Cardiac muscle cell (in vitro differentiated cells and primary cell): ENCODE measurements around the gene UBE2I. TPM values are rescaled to one million over a fixed set of nuclear protein-coding genes. Genes with fewer than 3 reads are reported as not detected.

Source experiments
- DNase-seq, 2 donors: peaks; one replicate each; pipeline versions ENCODE4 v3.0.0 to v3.0.0-alpha.2; 2010 to 2017; ENCODE audit warnings: low read depth in 1 of 2, low spot score in 1 of 2
- H3K27ac ChIP-seq: fragments of 200-600 bp; sonication (generic); 2 replicates; pipeline ENCODE4 v1.5.1; 2016
- H3K27me3 ChIP-seq: fragments of 200-600 bp; sonication (generic); 2 replicates; pipeline ENCODE4 v1.6.0; 2016; ENCODE audit warnings: control low read depth
- H3K36me3 ChIP-seq: fragments of 200-600 bp; sonication (generic); 2 replicates; pipeline ENCODE4 v1.5.1; 2016; ENCODE audit warnings: control low read depth
- H3K4me1 ChIP-seq: fragments of 200-600 bp; sonication (generic); 2 replicates; pipeline ENCODE4 v1.8.1; 2017; ENCODE audit warnings: low read depth, mild to moderate bottlenecking, mixed run types
- H3K4me3 ChIP-seq: fragments of 200-600 bp; sonication (generic); 2 replicates; pipeline ENCODE4 v1.5.1; 2016; ENCODE audit warnings: mild to moderate bottlenecking
- H3K9me3 ChIP-seq: fragments of 200-600 bp; sonication (generic); 2 replicates; pipeline ENCODE4 v1.5.1; 2017; ENCODE audit warnings: low read depth, mild to moderate bottlenecking, control low read depth
- polyA plus RNA-seq: library from polyadenylated mRNA; unstranded; fragments of >200 nt; fragmentation: Nextera tagmentation; extraction: Ambion mirVana; gene quantifications from 2 replicates; pipeline ENCODE4 v1.2.1, GENCODE V29; 2016
- total RNA-seq: library from RNA; depleted of rRNA; stranded (reverse); fragments of >200 nt; gene quantifications from 2 replicates; pipeline ENCODE4 v1.2.3, GENCODE V29; 2016
- TF ChIP-seq, protein P1 (sequence below): IDR thresholded peaks from 2 replicates; pipeline ENCODE4 v1.5.1; 2012; ENCODE audit warnings: low read depth, mild to moderate bottlenecking, low read length

The UBE2I gene
- total and polyA plus RNA-seq, 2 experiments from 2014 or later = 75.4 to 157 TPM

DNA sequence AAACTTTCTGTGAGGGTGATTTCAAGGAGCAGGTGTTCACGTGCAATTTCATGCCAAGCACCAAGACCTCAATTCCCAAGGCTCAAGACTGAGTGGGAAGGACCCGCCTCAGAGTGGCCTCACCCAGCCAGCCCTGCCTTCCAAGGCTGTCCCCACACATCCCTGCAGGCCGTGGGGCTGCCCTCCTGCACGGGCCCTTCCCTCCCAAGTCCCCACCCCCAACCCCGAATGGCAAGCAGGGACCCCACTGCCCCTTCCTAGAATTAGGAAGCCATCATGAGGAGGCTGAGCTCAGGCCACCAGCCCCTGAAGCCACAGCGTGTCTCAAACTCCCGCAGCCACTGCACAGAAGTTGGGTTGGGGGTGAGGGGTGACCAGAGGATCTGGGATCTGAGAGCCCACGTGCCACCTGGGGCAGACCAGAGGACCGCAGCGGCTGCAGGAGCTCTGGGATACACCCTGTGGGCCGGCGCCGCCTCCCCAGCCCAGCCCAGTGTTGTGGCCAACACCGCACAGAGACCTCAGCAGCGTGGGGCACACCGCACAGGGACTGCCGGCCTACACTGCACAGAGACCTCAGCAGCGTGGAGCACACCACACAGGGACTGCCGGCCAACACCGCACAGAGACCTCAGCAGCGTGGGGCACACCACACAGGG lies 63.0 kb downstream of the UBE2I start:
- no peak for DNase-seq
- TF ChIP-seq, protein P1, sequence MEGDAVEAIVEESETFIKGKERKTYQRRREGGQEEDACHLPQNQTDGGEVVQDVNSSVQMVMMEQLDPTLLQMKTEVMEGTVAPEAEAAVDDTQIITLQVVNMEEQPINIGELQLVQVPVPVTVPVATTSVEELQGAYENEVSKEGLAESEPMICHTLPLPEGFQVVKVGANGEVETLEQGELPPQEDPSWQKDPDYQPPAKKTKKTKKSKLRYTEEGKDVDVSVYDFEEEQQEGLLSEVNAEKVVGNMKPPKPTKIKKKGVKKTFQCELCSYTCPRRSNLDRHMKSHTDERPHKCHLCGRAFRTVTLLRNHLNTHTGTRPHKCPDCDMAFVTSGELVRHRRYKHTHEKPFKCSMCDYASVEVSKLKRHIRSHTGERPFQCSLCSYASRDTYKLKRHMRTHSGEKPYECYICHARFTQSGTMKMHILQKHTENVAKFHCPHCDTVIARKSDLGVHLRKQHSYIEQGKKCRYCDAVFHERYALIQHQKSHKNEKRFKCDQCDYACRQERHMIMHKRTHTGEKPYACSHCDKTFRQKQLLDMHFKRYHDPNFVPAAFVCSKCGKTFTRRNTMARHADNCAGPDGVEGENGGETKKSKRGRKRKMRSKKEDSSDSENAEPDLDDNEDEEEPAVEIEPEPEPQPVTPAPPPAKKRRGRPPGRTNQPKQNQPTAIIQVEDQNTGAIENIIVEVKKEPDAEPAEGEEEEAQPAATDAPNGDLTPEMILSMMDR = no peak
- Histone ChIP-seq H3K9me3 (no peaks in the 10 kb centered on the region), H3K4me3 (no peak overlapping the region), H3K4me1 (no peaks in the 10 kb centered on the region), H3K27ac (no peak overlapping the region), H3K36me3 (no peaks in the 10 kb centered on the region), H3K27me3 (no peaks in the 10 kb centered on the region)

DNA sequence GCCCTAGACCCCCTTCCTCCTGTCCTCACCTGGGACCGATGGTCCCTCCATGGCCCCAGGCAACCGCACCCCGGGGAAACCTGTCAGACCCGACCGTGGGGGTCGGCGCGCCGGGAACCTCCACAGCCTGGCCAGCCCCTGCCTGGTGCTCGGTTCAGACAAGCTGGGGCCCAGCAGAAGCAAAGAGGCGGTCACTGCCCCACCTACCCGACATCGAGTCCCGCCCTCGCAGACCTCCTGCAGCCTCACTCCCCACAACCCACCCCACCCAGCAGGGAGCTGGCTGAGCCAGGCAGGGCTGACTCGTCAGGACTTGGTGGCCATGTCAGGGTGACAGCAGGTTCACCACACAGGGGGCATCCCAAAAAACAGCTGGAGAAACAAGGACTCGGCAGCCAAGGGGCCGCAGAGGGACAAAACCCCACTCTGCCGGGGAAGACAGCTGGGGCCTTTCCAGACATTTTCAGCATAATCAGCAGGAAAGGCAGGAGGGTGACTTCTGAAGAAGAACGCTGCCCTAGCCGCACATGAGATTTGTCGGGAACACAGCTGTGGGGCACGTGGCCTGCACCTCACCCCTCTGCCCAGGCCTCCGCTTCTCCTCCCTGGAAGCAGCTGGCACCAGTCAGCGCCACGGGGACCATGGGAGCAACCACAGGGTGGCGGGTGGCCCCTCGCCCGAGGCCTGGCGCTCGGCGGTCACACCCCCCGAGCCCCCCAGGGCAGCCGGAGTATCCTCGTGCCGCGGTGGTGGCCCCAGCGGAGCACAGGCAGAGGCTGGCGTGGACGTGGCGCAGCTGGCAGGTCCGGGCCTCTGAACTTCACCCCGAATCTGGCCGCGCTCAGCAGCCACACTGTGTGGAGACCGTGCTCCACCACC lies 65.2 kb downstream of the UBE2I start:
- no peak for DNase-seq
- Histone ChIP-seq H3K4me1 (no peaks in the 10 kb centered on the region), H3K27me3 (peaks cover 3% of the 10 kb centered on the region), H3K36me3 (no peaks in the 10 kb centered on the region), H3K4me3 (no peak overlapping the region), H3K27ac (no peak overlapping the region), H3K9me3 (no peaks in the 10 kb centered on the region)
- TF ChIP-seq, protein P1 = no peak

DNA sequence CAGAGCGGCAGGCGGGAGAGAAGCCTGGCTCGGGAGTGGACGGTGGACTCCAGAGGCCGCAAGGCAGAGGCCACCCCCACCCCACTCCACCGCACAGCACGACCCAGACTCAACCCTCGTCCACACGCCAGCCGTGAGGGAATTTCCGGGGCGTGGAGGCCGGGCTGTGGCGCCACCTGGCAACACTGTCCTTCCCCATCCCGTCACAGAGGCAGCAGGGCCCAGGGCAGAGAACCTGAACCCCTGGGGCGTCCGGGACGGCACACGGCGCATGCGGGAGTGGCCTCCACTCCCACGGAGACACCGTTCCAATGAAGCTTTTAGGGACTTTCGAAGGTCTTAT lies 65.8 kb downstream of the UBE2I start:
- Histone ChIP-seq H3K9me3 (no peaks in the 10 kb centered on the region), H3K4me1 (no peaks in the 10 kb centered on the region), H3K27ac (no peak overlapping the region), H3K36me3 (no peaks in the 10 kb centered on the region), H3K4me3 (no peak overlapping the region), H3K27me3 (peaks cover 3% of the 10 kb centered on the region)
- DNase-seq = no peak
- TF ChIP-seq, protein P1 = no peak

DNA sequence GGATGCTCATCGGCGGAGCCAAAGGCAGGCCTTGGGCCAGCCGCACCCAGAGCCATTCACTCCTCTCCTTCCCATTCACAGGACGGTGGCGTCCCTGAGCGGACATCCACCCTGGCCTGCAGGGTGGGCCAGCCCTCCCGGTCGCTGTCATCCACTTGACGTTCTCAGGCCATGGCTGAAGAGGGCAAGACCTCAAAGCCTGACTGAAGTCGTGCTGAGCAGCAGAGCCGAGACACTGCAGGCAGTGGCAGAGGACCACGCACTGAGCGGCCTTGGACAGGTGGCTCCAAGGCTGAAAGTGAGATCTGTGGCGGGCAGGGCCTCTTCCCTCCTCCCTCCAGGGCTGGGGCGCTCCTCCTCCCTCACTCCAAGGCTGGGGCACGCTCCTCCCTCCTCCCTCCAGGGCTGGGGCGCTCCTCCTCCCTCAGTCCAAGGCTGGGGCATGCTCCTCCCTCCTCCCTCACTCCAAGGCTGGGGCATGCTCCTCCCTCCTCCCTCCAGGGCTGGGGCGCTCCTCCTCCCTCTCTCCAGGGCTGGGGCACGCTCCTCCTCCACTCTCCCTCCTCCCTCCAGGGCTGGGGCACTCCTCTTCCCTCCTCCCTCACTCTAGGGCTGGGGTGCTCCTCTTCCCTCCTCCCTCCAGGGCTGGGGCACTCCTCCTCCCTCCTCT lies 66.4 kb downstream of the UBE2I start:
- DNase-seq = no peak
- H3K27me3 ChIP-seq = peaks cover 3% of the 10 kb centered on the region
- no peaks in the 10 kb centered on the region for H3K9me3 ChIP-seq
- no peak overlapping the region for H3K4me3 ChIP-seq
- no peaks in the 10 kb centered on the region for H3K36me3 ChIP-seq
- no peaks in the 10 kb centered on the region for H3K4me1 ChIP-seq
- H3K27ac ChIP-seq = no peak overlapping the region
- TF ChIP-seq, protein P1 = no peak

Other genes with a start within 250 kb of the UBE2I start
- gene SSTR5, start 236.9 kb upstream of the UBE2I start, total RNA-seq = not detected in 2 replicates
- gene SSTR5, start 236.9 kb upstream of the UBE2I start, polyA plus RNA-seq = 0.55 TPM in 1 of 2 replicates, not detected in the other
- gene C1QTNF8, start 213.4 kb upstream of the UBE2I start, total RNA-seq = 0.15 TPM in 1 of 2 replicates, not detected in the other
- gene C1QTNF8, start 213.4 kb upstream of the UBE2I start, polyA plus RNA-seq = 0.26 TPM in 1 of 2 replicates, not detected in the other
- 30.4 and 66.1 TPM in 2 replicates for gene CACNA1H, start 156.5 kb upstream of the UBE2I start, total RNA-seq
- 8.9 and 16.5 TPM in 2 replicates for gene CACNA1H, start 156.5 kb upstream of the UBE2I start, polyA plus RNA-seq
- gene TPSG1, start 84.4 kb upstream of the UBE2I start, total RNA-seq = not detected in 2 replicates
- gene TPSG1, start 84.4 kb upstream of the UBE2I start, polyA plus RNA-seq = 0.77 and 0.81 TPM in 2 replicates
- not detected in 2 replicates for gene TPSB2, start 79.5 kb upstream of the UBE2I start, total RNA-seq
- gene TPSB2, start 79.5 kb upstream of the UBE2I start, polyA plus RNA-seq = not detected in 2 replicates
- gene TPSAB1, start 68.9 kb upstream of the UBE2I start, total RNA-seq = not detected in 2 replicates
- not detected in 2 replicates for gene TPSAB1, start 68.9 kb upstream of the UBE2I start, polyA plus RNA-seq
- not detected in 2 replicates for gene TPSD1, start 53.6 kb upstream of the UBE2I start, total RNA-seq
- gene TPSD1, start 53.6 kb upstream of the UBE2I start, polyA plus RNA-seq = not detected in 2 replicates
- 7.4 and 8.1 TPM in 2 replicates for gene BAIAP3, start 24.0 kb downstream of the UBE2I start, total RNA-seq
- 2.7 and 7.7 TPM in 2 replicates for gene BAIAP3, start 24.0 kb downstream of the UBE2I start, polyA plus RNA-seq
- gene TSR3, start 42.2 kb downstream of the UBE2I start, total RNA-seq = 119 and 125 TPM in 2 replicates
- 157 and 173 TPM in 2 replicates for gene TSR3, start 42.2 kb downstream of the UBE2I start, polyA plus RNA-seq
- gene GNPTG, start 42.3 kb downstream of the UBE2I start, total RNA-seq = 60.3 and 62.7 TPM in 2 replicates
- gene GNPTG, start 42.3 kb downstream of the UBE2I start, polyA plus RNA-seq = 42.5 and 57.0 TPM in 2 replicates
- gene UNKL, start 105.1 kb downstream of the UBE2I start, total RNA-seq = 19.5 and 35.7 TPM in 2 replicates
- 16.5 and 20.5 TPM in 2 replicates for gene UNKL, start 105.1 kb downstream of the UBE2I start, polyA plus RNA-seq
- gene UQCC4, start 111.1 kb downstream of the UBE2I start, total RNA-seq = 14.3 and 18.6 TPM in 2 replicates
- 24.6 and 36.2 TPM in 2 replicates for gene UQCC4, start 111.1 kb downstream of the UBE2I start, polyA plus RNA-seq
- 0.18 TPM in 1 of 2 replicates, not detected in the other for gene PERCC1, start 121.4 kb downstream of the UBE2I start, total RNA-seq
- gene PERCC1, start 121.4 kb downstream of the UBE2I start, polyA plus RNA-seq = not detected in 2 replicates
- gene CCDC154, start 134.9 kb downstream of the UBE2I start, total RNA-seq = 0.32 and 1.5 TPM in 2 replicates
- gene CCDC154, start 134.9 kb downstream of the UBE2I start, polyA plus RNA-seq = 0.49 and 0.64 TPM in 2 replicates
- 50.1 and 86.2 TPM in 2 replicates for gene CLCN7, start 165.4 kb downstream of the UBE2I start, total RNA-seq
- 47.0 and 57.6 TPM in 2 replicates for gene CLCN7, start 165.4 kb downstream of the UBE2I start, polyA plus RNA-seq
- gene PTX4, start 179.3 kb downstream of the UBE2I start, total RNA-seq = 0.30 and 0.49 TPM in 2 replicates
- gene PTX4, start 179.3 kb downstream of the UBE2I start, polyA plus RNA-seq = not detected in 2 replicates
- 48.2 and 51.6 TPM in 2 replicates for gene TELO2, start 183.7 kb downstream of the UBE2I start, total RNA-seq
- 50.7 and 58.7 TPM in 2 replicates for gene TELO2, start 183.7 kb downstream of the UBE2I start, polyA plus RNA-seq
- 0.39 and 0.83 TPM in 2 replicates for gene TMEM204, start 224.0 kb downstream of the UBE2I start, total RNA-seq
- gene TMEM204, start 224.0 kb downstream of the UBE2I start, polyA plus RNA-seq = 0.44 and 1.6 TPM in 2 replicates